ENCODE data around the gene C9orf43.
"Not testable (repeated sequence)": the region's sequence is repeated elsewhere in the genome, so short reads cannot be mapped to it uniquely, and the experiment has no call there.

Gene C9orf43

GRCh38 chr9:113410207-113410864 is at the start of gene C9orf43, which contains the start of gene POLE3:
Gene C9orf43, plus strand, starts transcription at chr9:113410747. Its CDS starts 2,747 bp downstream, at chr9:113413494.
Gene POLE3, minus strand, starts transcription at chr9:113410675. Its CDS starts 382 bp downstream, at chr9:113410293.
- peak; percentile 97 for DNase-seq (ENCODE audit: low read depth)

GRCh38 chr9:113361304-113362018 is 49.1 kb upstream of the C9orf43 start:
- no peak for DNase-seq (ENCODE audit: low read depth)

GRCh38 chr9:113363336-113363735 is 47.2 kb upstream of the C9orf43 start:
- DNase-seq (ENCODE audit: low read depth) = no peak

- DNase-seq (ENCODE audit: low read depth) = no peak
Measured at GRCh38 chr9:113364951-113365350, 45.6 kb upstream of the C9orf43 start.

- DNase-seq (ENCODE audit: low read depth) = not testable (repeated sequence)
Measured at GRCh38 chr9:113365652-113366051, 44.9 kb upstream of the C9orf43 start.

- no peak for DNase-seq (ENCODE audit: low read depth)
Measured at GRCh38 chr9:113368348-113368981, 42.1 kb upstream of the C9orf43 start.

- no peak for DNase-seq (ENCODE audit: low read depth)
Measured at GRCh38 chr9:113368982-113369854, 41.3 kb upstream of the C9orf43 start.

- no peak for DNase-seq (ENCODE audit: low read depth)
Measured at GRCh38 chr9:113369855-113370140, 40.7 kb upstream of the C9orf43 start.

- no peak for DNase-seq (ENCODE audit: low read depth)
Measured at GRCh38 chr9:113370806-113371325, 39.7 kb upstream of the C9orf43 start.

GRCh38 chr9:113372059-113372458 is 38.5 kb upstream of the C9orf43 start:
- DNase-seq (ENCODE audit: low read depth) = no peak

- no peak for DNase-seq (ENCODE audit: low read depth)
Measured at GRCh38 chr9:113373256-113373655, 37.3 kb upstream of the C9orf43 start.

GRCh38 chr9:113373676-113374392 is 36.7 kb upstream of the C9orf43 start:
- DNase-seq (ENCODE audit: low read depth) = no peak

GRCh38 chr9:113375057-113376023 is 35.2 kb upstream of the C9orf43 start:
- DNase-seq (ENCODE audit: low read depth) = peak; percentile 55

- peak; percentile 86 for DNase-seq (ENCODE audit: low read depth)
Measured at GRCh38 chr9:113376634-113377567, 33.6 kb upstream of the C9orf43 start, which contains the start of gene HDHD3. Gene HDHD3, minus strand, starts transcription at chr9:113376986. Its CDS starts 2,632 bp downstream, at chr9:113374354.

GRCh38 chr9:113379094-113379828 is 31.3 kb upstream of the C9orf43 start:
- DNase-seq (ENCODE audit: low read depth) = not testable (repeated sequence)

- DNase-seq (ENCODE audit: low read depth) = not testable (repeated sequence)
Measured at GRCh38 chr9:113379829-113380210, 30.7 kb upstream of the C9orf43 start.

- DNase-seq (ENCODE audit: low read depth) = no peak
Measured at GRCh38 chr9:113380869-113381378, 29.6 kb upstream of the C9orf43 start.

- DNase-seq (ENCODE audit: low read depth) = not testable (repeated sequence)
Measured at GRCh38 chr9:113381441-113381840, 29.1 kb upstream of the C9orf43 start.

Data from ELR (cell line).